OCI-LY3 (cell line): Measurements from ENCODE around the gene CHRDL1.

Source experiments
- CTCF ChIP-seq: fragments of 200-600, 300-600 bp; sonication (generic); IDR thresholded peaks from 2 replicates; pipeline ENCODE4 v1.5.1; 2014; ENCODE audit warnings: antibody characterized with exemption, low read length, low read depth
- EZH2phosphoT487 ChIP-seq: fragments of 200-600 bp; shearing (Covaris generic); IDR thresholded peaks from 2 replicates; pipeline ENCODE4 v1.6.1; 2018; ENCODE audit warnings: antibody characterized with exemption, mixed run types, low read depth

DNA sequence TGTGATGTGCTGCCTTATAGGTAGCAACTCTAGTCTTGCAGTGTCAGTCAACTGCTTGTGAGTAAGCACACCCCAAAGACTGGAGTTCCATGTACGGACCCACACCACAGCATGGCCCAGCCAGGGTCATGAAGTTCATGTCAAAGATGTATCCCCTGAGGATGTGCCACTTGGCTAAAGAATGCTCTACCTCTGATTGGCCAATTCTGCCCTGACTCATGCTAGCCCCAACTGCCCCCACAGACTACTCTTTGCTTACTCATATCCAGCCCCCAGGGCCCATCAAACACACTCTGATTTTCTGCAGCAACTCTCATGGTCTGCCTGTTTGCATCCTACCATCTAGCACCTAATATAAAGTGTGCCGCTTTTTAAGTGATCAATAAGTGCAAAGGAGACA, 62.5 kb downstream of the CHRDL1 start:
- TF ChIP-seq CTCF (no peak), EZH2phosphoT487 (no peak)
